Sigmoid colon (tissue), 7 donors: ENCODE results near the gene ELF3. TPM values are rescaled to one million over a fixed set of nuclear protein-coding genes. Genes with fewer than 3 reads are reported as not detected.
"Not testable (repeated sequence)": the region's sequence is repeated elsewhere in the genome, so short reads cannot be mapped to it uniquely, and the experiment has no call there.

ENCODE experiments used
- DNase-seq: peaks from one replicate; pipeline ENCODE4 v3.0.0-alpha.2; 2019
- H3K27ac ChIP-seq, 4 donors: fragments of 200-600 bp; sonication (generic); one replicate each; pipeline ENCODE4 v1.5.1; 2016 to 2019; ENCODE audit warnings: mild to moderate bottlenecking in 1 of 4
- H3K27me3 ChIP-seq, 3 donors: fragments of 200-600 bp; sonication (generic); one replicate each; pipeline ENCODE4 v1.5.1; 2019; ENCODE audit warnings: mild to moderate bottlenecking in 1 of 3
- H3K36me3 ChIP-seq, 4 donors: fragments of 200-600 bp; sonication (generic); one replicate each; pipeline ENCODE4 v1.5.1; 2016 to 2019
- H3K4me1 ChIP-seq, 4 donors: fragments of 200-600 bp; sonication (generic); one replicate each; pipeline ENCODE4 v1.5.1; 2017 to 2019
- H3K4me3 ChIP-seq, 4 donors: fragments of 200-600 bp; sonication (generic); one replicate each; pipeline ENCODE4 v1.5.1; 2017 to 2019; ENCODE audit warnings: mild to moderate bottlenecking in 2 of 4, moderate library complexity in 1 of 4
- H3K9me3 ChIP-seq, 4 donors: fragments of 200-600 bp in 3 of 4; sonication (generic) in 3 of 4; one replicate each; pipeline versions ENCODE4 v1.5.1 to v1.6.1; 2013 to 2019
- CTCF ChIP-seq, 4 experiments: fragments of 450-650 bp in 3 of 4; fragments of 200-600 bp in 1 of 4; IDR thresholded peaks; one replicate each; pipeline ENCODE4 v1.5.1; 2016 to 2019; ENCODE audit warnings: antibody characterized with exemption in 4 of 4, mild to moderate bottlenecking in 3 of 4, moderate library complexity in 2 of 4
- EP300 ChIP-seq, 4 donors: sonication (generic); formaldehyde crosslinking; IDR thresholded peaks; one replicate each; pipeline ENCODE4 v1.6.1; 2017; ENCODE audit warnings: antibody characterized with exemption in 4 of 4
- POLR2A ChIP-seq, 2 donors: fragments of 450-650 bp; IDR thresholded peaks; one replicate each; pipeline ENCODE4 v1.6.1; 2016; ENCODE audit warnings: antibody characterized with exemption in 2 of 2, mild to moderate bottlenecking in 2 of 2, moderate library complexity in 2 of 2
- POLR2AphosphoS5 ChIP-seq, 4 donors: sonication (generic); formaldehyde crosslinking; IDR thresholded peaks; one replicate each; pipeline ENCODE4 v1.6.1; 2017; ENCODE audit warnings: antibody characterized with exemption in 4 of 4
- WGBS, 2 donors: extraction: QIAGEN DNeasy Blood & Tissue Kit; methylation state at CpG; one replicate each; pipeline ENCODE4 v1.1.7; 2013; 5-methylcytosine and 5-hydroxymethylcytosine counted together
- intact Hi-C: fragments of 100-400 bp; cut with DNase I; formaldehyde crosslinking; loops from one replicate; pipeline ENCODE4 v1.15.1; 2023
- polyA plus RNA-seq, 3 donors: library from polyadenylated mRNA; stranded (reverse); fragments of 200-250 nt; gene quantifications; one replicate each; pipeline ENCODE4 v1.2.3, GENCODE V29; 2013
- small RNA-seq, 3 donors: library from RNA; depleted of rRNA; stranded (forward); fragments of <200 nt; gene quantifications; one replicate each; pipeline ENCODE3, GENCODE V24; 2016
- total RNA-seq, 4 donors: library from RNA; depleted of rRNA; stranded (reverse); fragments of >200 nt; gene quantifications; one replicate each; pipeline ENCODE4 v1.1.0, GENCODE V29; 2016
- donor health status: healthy with polysubstance abuse.
- donor health status: Bipolar disorder and iron deficiency.
- donor health status: healthy.

The ELF3 gene
- total and polyA plus RNA-seq, 7 donors: 0.16 to 665 (median 1.8) TPM

DNA sequence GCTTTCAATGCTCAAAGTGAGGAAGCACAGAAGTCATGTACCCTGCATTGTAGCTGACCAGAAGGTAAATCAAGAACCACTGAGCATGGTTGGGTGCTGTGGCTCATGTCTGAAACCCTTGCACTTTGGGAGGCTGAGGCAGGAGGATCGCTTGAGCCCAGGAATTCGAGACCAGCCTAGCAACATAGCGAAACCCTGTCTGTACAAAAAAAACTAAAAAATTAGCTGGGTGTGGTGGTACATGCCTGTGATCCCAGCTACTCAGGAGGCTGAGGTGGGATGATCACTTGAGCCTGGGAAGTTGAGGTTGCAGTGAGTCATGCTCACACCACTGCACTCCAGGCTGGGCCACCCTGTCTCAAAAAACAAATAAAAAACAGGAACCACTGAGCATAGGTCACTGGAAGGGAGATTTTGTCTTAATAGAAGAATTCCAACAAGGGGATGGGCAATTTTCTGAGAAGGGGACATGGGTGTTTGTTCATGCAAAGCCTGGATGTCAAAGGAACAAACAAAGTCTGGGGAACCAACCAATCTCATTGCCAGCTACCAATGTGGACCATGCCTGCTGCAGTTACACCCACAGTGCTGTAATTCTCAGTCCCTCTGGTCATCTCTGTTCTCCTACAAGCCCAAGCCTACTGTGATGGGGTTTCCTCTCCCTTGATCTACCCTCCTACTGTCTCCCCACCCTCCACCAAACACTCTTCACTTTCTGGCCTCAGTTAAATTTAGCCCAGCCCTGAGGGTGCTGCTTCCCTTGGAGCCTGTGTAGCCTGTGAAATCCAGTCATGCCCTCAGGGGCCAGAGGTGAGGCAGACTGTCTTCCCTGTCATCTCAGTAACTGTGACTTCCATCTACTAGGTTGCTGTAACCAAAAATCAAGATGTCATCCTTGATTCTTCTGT lies 47.9 kb downstream of the ELF3 start:
- Histone ChIP-seq H3K27me3 (no peaks in the 10 kb centered on the region), H3K4me3 (no peak overlapping the region), H3K36me3 (no peaks in the 10 kb centered on the region), H3K9me3 (no peaks in the 10 kb centered on the region), H3K27ac (no peak overlapping the region), H3K4me1 (no peaks in the 10 kb centered on the region)
- DNase-seq: no peak
- 90 to 94% methylated on average over 3 of the region's 3 CpGs for WGBS, 2 donors
- no peak for TF ChIP-seq POLR2A (IDR thresholded peaks at IDR 0.05)
- TF ChIP-seq EP300 (IDR thresholded peaks at IDR 0.05): no peak
- TF ChIP-seq CTCF (IDR thresholded peaks at IDR 0.05): no peak
- TF ChIP-seq POLR2AphosphoS5 (IDR thresholded peaks at IDR 0.05): no peak
- intact Hi-C loops: no loop called here

- H3K27ac ChIP-seq: no peak overlapping the region
- TF ChIP-seq POLR2AphosphoS5 (IDR thresholded peaks at IDR 0.05) (no peak), POLR2A (IDR thresholded peaks at IDR 0.05) (no peak), EP300 (IDR thresholded peaks at IDR 0.05) (no peak)
- no peaks in the 10 kb centered on the region for H3K4me1 ChIP-seq
- intact Hi-C loops: no loop called here
- DNase-seq: no peak
- H3K9me3 ChIP-seq: no peaks in the 10 kb centered on the region
- H3K36me3 ChIP-seq: no peaks in the 10 kb centered on the region
- WGBS, 2 donors: 73 to 80% methylated on average over 4 of the region's 4 CpGs
- no peak overlapping the region for H3K4me3 ChIP-seq
- no peaks in the 10 kb centered on the region for H3K27me3 ChIP-seq
These were observed 50.7 kb downstream of the ELF3 start for GRCh38 chr1:202061055-202061454.

GRCh38 chr1:202061787-202062186 lies 51.4 kb downstream of the ELF3 start:
- H3K36me3 ChIP-seq, H3K27ac ChIP-seq, intact Hi-C loops, H3K9me3 ChIP-seq, H3K4me1 ChIP-seq, DNase-seq, H3K27me3 ChIP-seq, H3K4me3 ChIP-seq: not testable (repeated sequence)
- whole genome bisulfite sequencing, 2 donors: 58 to 82% methylated on average over 6 of the region's 6 CpGs

DNA sequence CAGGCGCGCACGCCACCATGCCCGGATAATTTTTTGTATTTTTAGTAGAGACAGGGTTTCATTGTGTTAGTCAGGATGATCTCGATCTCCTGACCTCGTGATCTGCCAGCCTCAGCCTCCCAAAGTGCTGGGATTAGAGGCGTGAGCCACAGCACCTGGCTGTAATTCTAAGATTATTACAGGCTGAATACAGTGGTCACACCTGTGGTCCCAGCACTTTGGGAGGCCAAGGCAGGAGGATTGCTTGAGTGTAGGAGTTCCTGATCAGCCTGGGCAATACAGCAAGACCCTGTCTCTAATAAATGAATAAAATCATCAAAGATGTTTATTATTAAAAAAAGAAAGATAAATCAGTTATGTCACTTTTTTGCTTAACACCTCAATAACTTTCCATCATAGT lies 52.2 kb downstream of the ELF3 start:
- H3K27me3 ChIP-seq, H3K4me1 ChIP-seq, H3K27ac ChIP-seq, intact Hi-C loops, H3K9me3 ChIP-seq, H3K36me3 ChIP-seq, DNase-seq, H3K4me3 ChIP-seq: not testable (repeated sequence)
- WGBS, 2 donors: 90 to 93% methylated on average over 7 of the region's 7 CpGs

GRCh38 chr1:202063093-202063492 lies 52.7 kb downstream of the ELF3 start:
- Histone ChIP-seq H3K27me3 (no peaks in the 10 kb centered on the region), H3K27ac (no peak overlapping the region), H3K9me3 (no peaks in the 10 kb centered on the region), H3K4me1 (no peaks in the 10 kb centered on the region), H3K4me3 (no peak overlapping the region), H3K36me3 (no peaks in the 10 kb centered on the region)
- TF ChIP-seq CTCF (IDR thresholded peaks at IDR 0.05) (no peak), EP300 (IDR thresholded peaks at IDR 0.05) (no peak), POLR2AphosphoS5 (IDR thresholded peaks at IDR 0.05) (no peak), POLR2A (IDR thresholded peaks at IDR 0.05) (no peak)
- no peak for DNase-seq
- intact Hi-C loops: no loop called here
- 37 to 44% methylated on average over 1 of the region's 1 CpG for WGBS, 2 donors

- H3K9me3 ChIP-seq, H3K27me3 ChIP-seq, H3K36me3 ChIP-seq, DNase-seq, intact Hi-C loops, H3K4me3 ChIP-seq, H3K4me1 ChIP-seq, H3K27ac ChIP-seq: not testable (repeated sequence)
- WGBS, 2 donors: 88 to 92% methylated on average over 10 of the region's 10 CpGs
These were observed 54.5 kb downstream of the ELF3 start for GRCh38 chr1:202064889-202065312.

Small RNA genes lying within 50 kb of the gene (small RNA-seq; reads per million reads assigned to genes)
- 0 reads per million in 3 donors for gene AL691482.1
- gene AL691482.2: 0 reads per million in 3 donors
- gene MIR6740: 0 reads per million in 3 donors
- gene RF00156: 0 reads per million in 3 donors

Other genes with a start within 250 kb of the ELF3 start
- gene IPO9, start 181.4 kb upstream of the ELF3 start, total RNA-seq: 10 to 100 TPM; 15.5 to 20.2 (median 17.9) TPM
- gene IPO9, start 181.4 kb upstream of the ELF3 start, polyA plus RNA-seq: 10 to 100 TPM in 1 of 3 donors, 1 to 10 TPM in 2; 8.1 to 14.0 (median 8.4) TPM
- gene SHISA4, start 121.7 kb upstream of the ELF3 start, total RNA-seq: 10 to 100 TPM; 12.7 to 23.7 (median 19.3) TPM
- 1 to 10 TPM; 3.5 to 6.1 (median 3.6) TPM for gene SHISA4, start 121.7 kb upstream of the ELF3 start, polyA plus RNA-seq
- gene LMOD1, start 64.0 kb upstream of the ELF3 start, total RNA-seq: 1,000 to 10,000 TPM in 1 of 4 donors, 100 to 1,000 TPM in 3; 633 to 1,011 (median 785) TPM
- 10 to 100 TPM in 2 of 3 donors, 1 to 10 TPM in 1; 4.9 to 75.0 (median 15.6) TPM for gene LMOD1, start 64.0 kb upstream of the ELF3 start, polyA plus RNA-seq
- 10 to 100 TPM; 23.3 to 56.7 (median 38.4) TPM for gene TIMM17A, start 55.1 kb upstream of the ELF3 start, total RNA-seq
- gene TIMM17A, start 55.1 kb upstream of the ELF3 start, polyA plus RNA-seq: 10 to 100 TPM; 48.6 to 71.4 (median 57.7) TPM
- gene RNPEP, start 27.9 kb upstream of the ELF3 start, total RNA-seq: 10 to 100 TPM; 23.9 to 38.5 (median 32.0) TPM
- gene RNPEP, start 27.9 kb upstream of the ELF3 start, polyA plus RNA-seq: 10 to 100 TPM; 59.1 to 86.5 (median 81.7) TPM
- under 1 TPM; under 0.01 to 0.36 (median 0.27) TPM for gene GPR37L1, start 112.3 kb downstream of the ELF3 start, total RNA-seq
- 1 to 10 TPM in 1 of 3 donors, under 1 TPM in 1, not detected in 1; 0.92 to 1.8 TPM for gene GPR37L1, start 112.3 kb downstream of the ELF3 start, polyA plus RNA-seq
- gene ARL8A, start 134.2 kb downstream of the ELF3 start, total RNA-seq: 10 to 100 TPM; 21.6 to 29.0 (median 25.2) TPM
- gene ARL8A, start 134.2 kb downstream of the ELF3 start, polyA plus RNA-seq: 10 to 100 TPM; 13.8 to 22.4 (median 15.7) TPM
- 1 to 10 TPM in 2 of 4 donors, under 1 TPM in 1, not detected in 1; 0.71 to 6.2 (median 3.0) TPM for gene PTPN7, start 150.0 kb downstream of the ELF3 start, total RNA-seq
- 10 to 100 TPM in 1 of 3 donors, 1 to 10 TPM in 2; 2.3 to 18.2 (median 6.0) TPM for gene PTPN7, start 150.0 kb downstream of the ELF3 start, polyA plus RNA-seq
- gene LGR6, start 183.2 kb downstream of the ELF3 start, total RNA-seq: under 1 TPM in 2 of 4 donors, not detected in 2; 0.14 to 0.28 TPM
- 1 to 10 TPM in 1 of 3 donors, not detected in 2; 1.0 TPM for gene LGR6, start 183.2 kb downstream of the ELF3 start, polyA plus RNA-seq